Spleen (tissue), 11 donors: Measurements from ENCODE around the gene LAMB1. TPM values are rescaled to one million over a fixed set of nuclear protein-coding genes. Genes with fewer than 3 reads are reported as not detected.

ENCODE experiments used
- DNase-seq: peaks from one replicate; pipeline ENCODE4 v3.0.0-alpha.2; 2020
- H3K27ac ChIP-seq, 8 donors: fragments of 200-600 bp; sonication (generic) in 7 of 8; 1 replicate in 4 of 8; 2 replicates in 4 of 8; pipeline versions ENCODE4 v1.5.0 to v1.8.0; 2016 to 2021; ENCODE audit warnings: inconsistent platforms in 4 of 8, mild to moderate bottlenecking in 4 of 8, moderate library complexity in 1 of 8
- H3K27me3 ChIP-seq, 7 donors: fragments of 200-600 bp; sonication (generic) in 6 of 7; replicated peaks in 1 of 7; 1 replicate in 4 of 7; 2 replicates in 3 of 7; pipeline versions ENCODE4 v1.5.0 to v1.8.0; 2016 to 2021; ENCODE audit warnings: inconsistent platforms in 3 of 7, mild to moderate bottlenecking in 1 of 7
- H3K36me3 ChIP-seq, 6 donors: fragments of 200-600 bp; sonication (generic) in 5 of 6; 1 replicate in 4 of 6; 2 replicates in 2 of 6; pipeline versions ENCODE4 v1.5.0 to v1.8.0; 2016 to 2021; ENCODE audit warnings: inconsistent platforms in 2 of 6
- H3K4me1 ChIP-seq, 6 donors: fragments of 200-600 bp; sonication (generic) in 5 of 6; 1 replicate in 3 of 6; 2 replicates in 3 of 6; pipeline versions ENCODE4 v1.5.0 to v1.8.0; 2016 to 2021; ENCODE audit warnings: inconsistent platforms in 3 of 6
- H3K4me3 ChIP-seq, 8 donors: fragments of 200-600 bp; sonication (generic) in 7 of 8; 1 replicate in 4 of 8; 2 replicates in 4 of 8; pipeline versions ENCODE4 v1.5.0 to v1.8.0; 2016 to 2021; ENCODE audit warnings: inconsistent platforms in 4 of 8, mild to moderate bottlenecking in 4 of 8, moderate library complexity in 2 of 8
- H3K9me3 ChIP-seq, 8 donors: fragments of 200-600 bp; sonication (generic) in 7 of 8; 1 replicate in 4 of 8; 2 replicates in 4 of 8; pipeline versions ENCODE4 v1.5.0 to v1.8.0; 2016 to 2021; ENCODE audit warnings: inconsistent platforms in 4 of 8
- POLR2A ChIP-seq, 3 donors: fragments of 450-650 bp; IDR thresholded peaks; one replicate each; pipeline ENCODE4 v1.5.1; 2017; ENCODE audit warnings: antibody characterized with exemption in 3 of 3, mild to moderate bottlenecking in 1 of 3
- POLR2AphosphoS5 ChIP-seq, 3 donors: sonication (generic); formaldehyde crosslinking; IDR thresholded peaks; one replicate each; pipeline ENCODE4 v1.5.1; 2017; ENCODE audit warnings: antibody characterized with exemption in 3 of 3
- WGBS, 5 donors: extraction: QIAGEN DNeasy Blood & Tissue Kit in 3 of 5; methylation state at CpG; one replicate each; pipeline versions ENCODE4 v1.1.5 to v1.1.7; 2013 to 2018; 5-methylcytosine and 5-hydroxymethylcytosine counted together
- intact Hi-C: fragments of 100-400 bp; cut with DNase I; formaldehyde crosslinking; loops from one replicate; pipeline ENCODE4 v1.15.0; 2023; ENCODE audit warnings: low total_unique reads
- polyA plus RNA-seq, 3 donors: library from polyadenylated mRNA; stranded (reverse); fragments of 200-250 nt; gene quantifications; one replicate each; pipeline ENCODE4 v1.2.1, GENCODE V29; 2013
- total RNA-seq, 7 donors: library from RNA; depleted of rRNA in 3 of 7; stranded (reverse); fragments of >200 nt in 3 of 7; fragmentation: NEBNext Ultra II Directional in 4 of 7; extraction: Animal tissue kit (Norgen Biotek cat#: 25700) in 4 of 7; gene quantifications; one replicate each; pipeline versions ENCODE4 v1.1.0 to v1.2.1, GENCODE V29; 2016 to 2021
- TF ChIP-seq, protein P1 (sequence below), 11 experiments: fragments of 200-600 bp in 7 of 11; fragments of 450-650 bp in 4 of 11; sonication (generic) in 4 of 11; IDR thresholded peaks in 8 of 11; conservative IDR thresholded peaks in 3 of 11; 1 replicate in 7 of 11; 2 replicates in 4 of 11; pipeline versions ENCODE4 v1.4.0 to v1.8.0; 2016 to 2021; ENCODE audit warnings: antibody characterized with exemption in 11 of 11, inconsistent platforms in 4 of 11, mild to moderate bottlenecking in 1 of 11
- donor health status: healthy with polysubstance abuse.
- donor health status: DM: no; HTN: no; CAD: no; lungs with moderate emphysema.
- donor health status: DM: no; HTN: no; CAD: no.
- donor health status: Bipolar disorder and iron deficiency.
- donor health status: healthy.
- donor health status: DM: no; HTN: no; CAD: no.
- donor health status: DM: yes; HTN: yes; CAD: no.

LAMB1 gene
- total and polyA plus RNA-seq, 10 donors = 51.4 to 181 (median 126) TPM

DNA sequence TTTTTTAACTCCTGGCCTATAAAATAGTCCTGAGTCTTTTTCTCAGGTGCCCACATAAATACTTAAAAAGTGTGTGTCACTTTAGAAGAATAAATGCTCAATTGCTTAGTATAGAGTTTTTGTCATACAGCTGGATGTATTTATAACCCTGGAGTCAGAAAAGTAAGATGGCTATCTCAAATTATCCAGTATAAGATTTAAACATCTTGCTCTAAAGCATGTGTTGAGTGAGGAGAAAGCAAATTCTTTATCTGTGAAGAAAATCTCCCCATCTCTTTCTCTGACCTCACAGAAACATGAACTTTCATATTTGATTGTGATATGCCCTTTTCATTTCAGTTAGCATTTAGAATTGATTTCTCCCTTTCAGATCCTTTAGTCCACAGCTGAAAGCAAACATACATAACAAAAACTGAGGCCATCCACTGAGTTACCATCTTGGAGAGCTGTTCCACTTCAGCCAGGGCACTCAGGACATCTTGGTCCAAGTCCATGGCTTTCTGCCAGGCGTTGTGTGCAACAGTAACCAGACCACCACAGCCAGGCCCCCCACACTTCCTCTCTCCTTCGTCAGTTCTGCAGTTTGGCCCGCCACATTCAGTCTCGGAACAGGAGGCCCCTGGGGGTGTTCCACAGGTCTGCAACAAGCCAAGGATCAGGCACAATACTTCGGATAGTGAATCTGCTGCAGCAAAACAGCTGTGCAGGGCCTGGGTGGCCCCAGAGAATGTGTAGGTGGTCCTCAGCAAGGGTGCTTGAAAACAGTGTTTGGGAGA, 71.0 kb downstream of the LAMB1 start:
- intact Hi-C loops = no loop called here
- TF ChIP-seq POLR2AphosphoS5 (IDR thresholded peaks at IDR 0.05) = peak in 2 of 3 donors; percentile 26 to 31
- TF ChIP-seq, protein P1, sequence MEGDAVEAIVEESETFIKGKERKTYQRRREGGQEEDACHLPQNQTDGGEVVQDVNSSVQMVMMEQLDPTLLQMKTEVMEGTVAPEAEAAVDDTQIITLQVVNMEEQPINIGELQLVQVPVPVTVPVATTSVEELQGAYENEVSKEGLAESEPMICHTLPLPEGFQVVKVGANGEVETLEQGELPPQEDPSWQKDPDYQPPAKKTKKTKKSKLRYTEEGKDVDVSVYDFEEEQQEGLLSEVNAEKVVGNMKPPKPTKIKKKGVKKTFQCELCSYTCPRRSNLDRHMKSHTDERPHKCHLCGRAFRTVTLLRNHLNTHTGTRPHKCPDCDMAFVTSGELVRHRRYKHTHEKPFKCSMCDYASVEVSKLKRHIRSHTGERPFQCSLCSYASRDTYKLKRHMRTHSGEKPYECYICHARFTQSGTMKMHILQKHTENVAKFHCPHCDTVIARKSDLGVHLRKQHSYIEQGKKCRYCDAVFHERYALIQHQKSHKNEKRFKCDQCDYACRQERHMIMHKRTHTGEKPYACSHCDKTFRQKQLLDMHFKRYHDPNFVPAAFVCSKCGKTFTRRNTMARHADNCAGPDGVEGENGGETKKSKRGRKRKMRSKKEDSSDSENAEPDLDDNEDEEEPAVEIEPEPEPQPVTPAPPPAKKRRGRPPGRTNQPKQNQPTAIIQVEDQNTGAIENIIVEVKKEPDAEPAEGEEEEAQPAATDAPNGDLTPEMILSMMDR (IDR thresholded peaks at IDR 0.05 in 8 of 11, conservative IDR thresholded peaks at IDR 0.05 in 3 of 11) = no peak
- H3K9me3 ChIP-seq = no peaks in the 10 kb centered on the region
- H3K36me3 ChIP-seq = peaks cover 0 to 99% (median 23%) of the 10 kb centered on the region in 6 donors
- no peak overlapping the region for H3K4me3 ChIP-seq
- H3K4me1 ChIP-seq = peaks cover 0 to 1% (median 0%) of the 10 kb centered on the region in 6 donors
- DNase-seq = no peak
- WGBS, 5 donors = 34 to 63% (median 46%) methylated on average over 5 of the region's 5 CpGs
- peak overlapping the region in 3 of 8 donors; percentile 9 to 24 (median 21) for H3K27ac ChIP-seq
- H3K27me3 ChIP-seq = no peaks in the 10 kb centered on the region

GRCh38 chr7:107926481-107926880, 76.5 kb downstream of the LAMB1 start:
- 96 to 100% (median 96%) methylated on average over 1 of the region's 1 CpG for WGBS, 5 donors
- no peak for DNase-seq
- H3K9me3 ChIP-seq = no peaks in the 10 kb centered on the region
- H3K27me3 ChIP-seq = no peaks in the 10 kb centered on the region
- no peak overlapping the region for H3K27ac ChIP-seq
- intact Hi-C loops = no loop called here
- TF ChIP-seq, protein P1 (IDR thresholded peaks at IDR 0.05 in 8 of 11, conservative IDR thresholded peaks at IDR 0.05 in 3 of 11) = no peak
- no peak for TF ChIP-seq POLR2A (IDR thresholded peaks at IDR 0.05)
- TF ChIP-seq POLR2AphosphoS5 (IDR thresholded peaks at IDR 0.05) = no peak
- peaks cover 0 to 100% (median 23%) of the 10 kb centered on the region in 6 donors for H3K36me3 ChIP-seq
- no peak overlapping the region for H3K4me3 ChIP-seq
- peaks cover 0 to 41% (median 16%) of the 10 kb centered on the region in 6 donors for H3K4me1 ChIP-seq

DNA sequence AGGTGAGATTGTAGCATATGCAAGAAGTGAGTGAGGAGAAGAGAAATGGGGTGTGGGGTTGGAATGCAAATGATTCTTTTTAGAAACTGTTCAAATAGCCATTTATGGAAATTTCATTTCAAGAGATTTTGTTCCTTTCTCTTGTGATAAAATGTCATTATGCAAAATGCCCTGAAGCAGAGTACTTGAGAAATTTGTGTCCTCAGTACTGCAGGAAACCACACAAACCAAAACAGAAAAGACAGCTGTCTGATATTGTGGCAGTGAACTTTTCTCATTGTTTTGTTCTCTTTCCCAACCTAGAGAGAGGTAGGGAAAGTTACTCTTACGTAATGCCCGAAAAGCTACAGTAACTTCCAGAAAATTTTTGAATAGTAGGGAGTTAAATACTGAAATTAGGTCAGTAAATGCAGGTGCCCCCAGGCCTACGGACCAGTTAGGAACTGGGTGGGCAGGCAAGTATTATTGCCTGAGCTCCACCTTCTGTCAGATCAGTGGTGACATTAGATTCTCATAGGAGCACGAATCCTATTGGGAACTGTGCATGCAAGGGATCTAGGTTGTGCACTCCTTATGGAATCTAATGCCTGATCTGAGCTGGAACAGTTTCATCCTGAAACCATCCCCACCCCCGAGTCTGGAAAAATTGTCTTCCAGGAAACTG, 78.0 kb downstream of the LAMB1 start:
- intact Hi-C loops = no loop called here

More for the DNA sequence above, 78.0 kb downstream of the LAMB1 start:
- WGBS, 5 donors = 46 to 64% (median 52%) methylated on average over 5 of the region's 5 CpGs
- H3K9me3 ChIP-seq = no peaks in the 10 kb centered on the region
- no peak overlapping the region for H3K4me3 ChIP-seq
- TF ChIP-seq, protein P1 (IDR thresholded peaks at IDR 0.05 in 8 of 11, conservative IDR thresholded peaks at IDR 0.05 in 3 of 11) = no peak
- TF ChIP-seq POLR2AphosphoS5 (IDR thresholded peaks at IDR 0.05) = peak in 1 of 3 donors; percentile 17
- peak overlapping the region in 5 of 8 donors; percentile 22 to 66 (median 37) for H3K27ac ChIP-seq
- no peaks in the 10 kb centered on the region for H3K27me3 ChIP-seq
- peaks cover 0 to 100% (median 29%) of the 10 kb centered on the region in 6 donors for H3K36me3 ChIP-seq
- H3K4me1 ChIP-seq = peaks cover 0 to 54% (median 23%) of the 10 kb centered on the region in 6 donors
- DNase-seq = no peak
